ENCODE measurements around the gene KIAA1549. TPM values are rescaled to one million over a fixed set of nuclear protein-coding genes. Genes with fewer than 3 reads are reported as not detected.

KIAA1549 gene
- total and polyA plus RNA-seq, 2 of the 4 experiments (the other 2 are of a cell fraction) = 1.3 to 3.3 TPM

DNA sequence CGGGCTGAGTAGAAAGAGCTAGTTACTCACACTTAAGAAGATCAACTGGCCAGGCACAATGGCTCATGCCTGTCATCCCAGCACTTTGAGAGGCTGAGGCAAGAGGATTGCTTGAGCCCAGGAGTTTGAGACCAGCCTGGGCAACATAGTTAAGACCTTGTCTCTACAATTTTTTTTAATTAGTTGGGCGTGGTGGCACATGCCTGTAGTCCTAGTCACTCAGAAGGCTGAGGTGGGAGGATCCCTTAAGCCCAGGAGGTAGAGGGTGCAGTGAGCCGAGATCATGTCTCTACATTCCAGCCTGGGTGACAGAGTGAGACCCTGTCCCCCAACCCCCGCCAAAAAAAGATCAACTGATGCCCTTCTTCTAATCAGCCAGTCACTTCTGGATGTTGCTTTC, 108.6 kb downstream of the KIAA1549 start:
- no peak overlapping the region for H3K56ac ChIP-seq (ENCODE audit: extremely low read depth, insufficient read depth, low read length)
- no peak for DNase-seq
- intact Hi-C loops (cut with micrococcal nuclease) (no loop called here), dilution Hi-C loops (cut with HindIII; ENCODE audit: low sequenced_read_pairs, unreplicated experiment) (no loop called here), in situ Hi-C loops (cut with MboI; ENCODE audit: low sequenced_read_pairs) (no loop called here)
- H3K36me3 ChIP-seq (ENCODE audit: control insufficient read depth, insufficient read depth, low read length) = peaks cover 13% of the 10 kb centered on the region
- peak overlapping the region; percentile 3 for H2BK120ac ChIP-seq (ENCODE audit: low read depth, low read length)
- no peak overlapping the region for H2AK5ac ChIP-seq (ENCODE audit: low read depth, low read length)
- TF ChIP-seq FOS (IDR thresholded peaks at IDR 0.05; ENCODE audit: low read depth, low read length) (no peak), POLR2A (IDR thresholded peaks at IDR 0.05; ENCODE audit: low read depth, low read length) (no peak), SMC3 (IDR thresholded peaks at IDR 0.05; ENCODE audit: low read depth, low read length) (no peak), RAD21 (IDR thresholded peaks at IDR 0.05; ENCODE audit: low read length) (no peak), RCOR1 (IDR thresholded peaks at IDR 0.05; ENCODE audit: insufficient replicate concordance, low read length) (no peak), BHLHE40 (IDR thresholded peaks at IDR 0.05; ENCODE audit: low read depth, low read length) (no peak), RFX5 (IDR thresholded peaks at IDR 0.05; ENCODE audit: low read depth, low read length) (no peak), MXI1 (IDR thresholded peaks at IDR 0.05; ENCODE audit: borderline replicate concordance, low read depth, low read length) (no peak), CHD1 (IDR thresholded peaks at IDR 0.05; ENCODE audit: low read depth, low read length) (no peak), MAFK (IDR thresholded peaks at IDR 0.05; ENCODE audit: low read depth, low read length) (no peak), NFE2L2 (IDR thresholded peaks at IDR 0.05; ENCODE audit: low read depth, low read length) (no peak), MAZ (IDR thresholded peaks at IDR 0.05; ENCODE audit: borderline replicate concordance, low read depth, low read length) (no peak), CEBPB (IDR thresholded peaks at IDR 0.05; ENCODE audit: low read depth, low read length) (no peak)
- TF ChIP-seq, protein P1, sequence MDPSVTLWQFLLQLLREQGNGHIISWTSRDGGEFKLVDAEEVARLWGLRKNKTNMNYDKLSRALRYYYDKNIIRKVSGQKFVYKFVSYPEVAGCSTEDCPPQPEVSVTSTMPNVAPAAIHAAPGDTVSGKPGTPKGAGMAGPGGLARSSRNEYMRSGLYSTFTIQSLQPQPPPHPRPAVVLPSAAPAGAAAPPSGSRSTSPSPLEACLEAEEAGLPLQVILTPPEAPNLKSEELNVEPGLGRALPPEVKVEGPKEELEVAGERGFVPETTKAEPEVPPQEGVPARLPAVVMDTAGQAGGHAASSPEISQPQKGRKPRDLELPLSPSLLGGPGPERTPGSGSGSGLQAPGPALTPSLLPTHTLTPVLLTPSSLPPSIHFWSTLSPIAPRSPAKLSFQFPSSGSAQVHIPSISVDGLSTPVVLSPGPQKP (IDR thresholded peaks at IDR 0.05; ENCODE audit: borderline replicate concordance, low read depth, low read length) = no peak
- TF ChIP-seq, protein P2, sequence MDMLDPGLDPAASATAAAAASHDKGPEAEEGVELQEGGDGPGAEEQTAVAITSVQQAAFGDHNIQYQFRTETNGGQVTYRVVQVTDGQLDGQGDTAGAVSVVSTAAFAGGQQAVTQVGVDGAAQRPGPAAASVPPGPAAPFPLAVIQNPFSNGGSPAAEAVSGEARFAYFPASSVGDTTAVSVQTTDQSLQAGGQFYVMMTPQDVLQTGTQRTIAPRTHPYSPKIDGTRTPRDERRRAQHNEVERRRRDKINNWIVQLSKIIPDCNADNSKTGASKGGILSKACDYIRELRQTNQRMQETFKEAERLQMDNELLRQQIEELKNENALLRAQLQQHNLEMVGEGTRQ (IDR thresholded peaks at IDR 0.05; ENCODE audit: low read depth, low read length) = no peak
- TF ChIP-seq, protein P3, sequence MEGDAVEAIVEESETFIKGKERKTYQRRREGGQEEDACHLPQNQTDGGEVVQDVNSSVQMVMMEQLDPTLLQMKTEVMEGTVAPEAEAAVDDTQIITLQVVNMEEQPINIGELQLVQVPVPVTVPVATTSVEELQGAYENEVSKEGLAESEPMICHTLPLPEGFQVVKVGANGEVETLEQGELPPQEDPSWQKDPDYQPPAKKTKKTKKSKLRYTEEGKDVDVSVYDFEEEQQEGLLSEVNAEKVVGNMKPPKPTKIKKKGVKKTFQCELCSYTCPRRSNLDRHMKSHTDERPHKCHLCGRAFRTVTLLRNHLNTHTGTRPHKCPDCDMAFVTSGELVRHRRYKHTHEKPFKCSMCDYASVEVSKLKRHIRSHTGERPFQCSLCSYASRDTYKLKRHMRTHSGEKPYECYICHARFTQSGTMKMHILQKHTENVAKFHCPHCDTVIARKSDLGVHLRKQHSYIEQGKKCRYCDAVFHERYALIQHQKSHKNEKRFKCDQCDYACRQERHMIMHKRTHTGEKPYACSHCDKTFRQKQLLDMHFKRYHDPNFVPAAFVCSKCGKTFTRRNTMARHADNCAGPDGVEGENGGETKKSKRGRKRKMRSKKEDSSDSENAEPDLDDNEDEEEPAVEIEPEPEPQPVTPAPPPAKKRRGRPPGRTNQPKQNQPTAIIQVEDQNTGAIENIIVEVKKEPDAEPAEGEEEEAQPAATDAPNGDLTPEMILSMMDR (conservative IDR thresholded peaks at IDR 0.05; ENCODE audit: low read depth, low read length) = no peak
- 0 out of 4 replicates have a peak overlapping the region, but pooled peaks of 1 of the 2 experiments have one; percentile 48 for H4K8ac ChIP-seq (ENCODE audit: low read depth in 2 of 2, low read length in 2 of 2)
- H2BK15ac ChIP-seq (ENCODE audit: low read depth, low read length) = no peak overlapping the region
- H3K18ac ChIP-seq (ENCODE audit: low read depth, low read length) = no peak overlapping the region
- peak; percentile 21; the same call in 1 of the 2 replicates for ATAC-seq (ENCODE audit: low read depth)
- H4K5ac ChIP-seq (ENCODE audit: low read depth, low read length) = no peak overlapping the region
- no CpG with 5 or more reads among the region's 4 CpGs for WGBS, 2 experiments (ENCODE audit: extremely low coverage in 2 of 2, insufficient read length in 1 of 2)
- H2AFZ ChIP-seq (replicated peaks; ENCODE audit: low read length, poor library complexity) = no peak overlapping the region
- H3K27ac ChIP-seq (ENCODE audit: insufficient read depth, low read length) = no peak overlapping the region
- ChIA-PET CTCF (no interaction called here), POLR2A (ENCODE audit: unreplicated experiment) (no interaction called here)
- no peak overlapping the region for H3K9ac ChIP-seq (ENCODE audit: low read depth, low read length)
- no peaks in the 10 kb centered on the region for H3K9me3 ChIP-seq (ENCODE audit: control insufficient read depth, insufficient read depth, low read length)
- BruUV-seq (replicated peaks) = no TSS peak
- H3K14ac ChIP-seq (replicated peaks; ENCODE audit: low read depth, low read length) = no peak overlapping the region
- H3K79me1 ChIP-seq (ENCODE audit: low read depth in 1 of 2, low read length in 2 of 2) = no peaks in the 10 kb centered on the region
- no peak overlapping the region for H3K23ac ChIP-seq (ENCODE audit: low read depth, low read length)
- H3K4ac ChIP-seq (ENCODE audit: low read depth, low read length) = no peak overlapping the region
- no peak overlapping the region for H4K91ac ChIP-seq (ENCODE audit: insufficient read depth, low read depth, low read length)
- H2AK9ac ChIP-seq (replicated peaks; ENCODE audit: low read depth, low read length, poor library complexity) = no peak overlapping the region
- H4K20me1 ChIP-seq (ENCODE audit: insufficient read depth, low read length) = no peaks in the 10 kb centered on the region
- no peak overlapping the region for H3K4me2 ChIP-seq (ENCODE audit: low read depth, low read length)
- no peak overlapping the region for H2BK5ac ChIP-seq (ENCODE audit: low read depth, low read length, poor library complexity, severe bottlenecking)
- peaks cover 9% of the 10 kb centered on the region; the same call in 1 of the 2 replicates for H3K9me1 ChIP-seq (ENCODE audit: insufficient read depth, low read length)
- no peak overlapping the region for H3K4me3 ChIP-seq (ENCODE audit: insufficient read depth, low read depth, low read length)
- H3K4me1 ChIP-seq (ENCODE audit: control insufficient read depth, insufficient read depth, low read length) = peaks cover 8% of the 10 kb centered on the region; the same call in 1 of the 2 replicates
- no peaks in the 10 kb centered on the region for H3K27me3 ChIP-seq (ENCODE audit: control insufficient read depth, insufficient read depth, low read length)
- H2BK20ac ChIP-seq (ENCODE audit: low read depth, low read length) = no peak overlapping the region; the same call in 1 of the 2 replicates
